ENCODE data around the gene SLC2A4. TPM values are rescaled to one million over a fixed set of nuclear protein-coding genes. Genes with fewer than 3 reads are reported as not detected.

The SLC2A4 gene
- total RNA-seq, 1 donor from 2014 or later, result not detected

Small RNA genes within 50 kb of the gene (small RNA-seq; reads per million reads assigned to genes)
- not detected for gene AC026954.2 (ENCODE audit: low replicate concordance)
- gene RF00019 (ENCODE audit: low replicate concordance), result not detected

Other genes with a start within 250 kb of the SLC2A4 start
- 0.31 TPM for gene SLC16A13, start 245.7 kb upstream of the SLC2A4 start, total RNA-seq
- gene SLC16A11, start 237.6 kb upstream of the SLC2A4 start, total RNA-seq, result not detected
- not detected for gene CLEC10A, start 201.5 kb upstream of the SLC2A4 start, total RNA-seq
- not detected for gene ASGR2, start 166.9 kb upstream of the SLC2A4 start, total RNA-seq
- 12.5 TPM for gene ASGR1, start 102.3 kb upstream of the SLC2A4 start, total RNA-seq
- 155 TPM for gene DLG4, start 61.9 kb upstream of the SLC2A4 start, total RNA-seq
- gene ACADVL, start 61.8 kb upstream of the SLC2A4 start, total RNA-seq, result 147 TPM
- gene DVL2, start 47.2 kb upstream of the SLC2A4 start, total RNA-seq, result 81.4 TPM
- 25.7 TPM for gene PHF23, start 42.3 kb upstream of the SLC2A4 start, total RNA-seq
- 103 TPM for gene GABARAP, start 39.3 kb upstream of the SLC2A4 start, total RNA-seq
- gene CTDNEP1, start 30.0 kb upstream of the SLC2A4 start, total RNA-seq, result 34.1 TPM
- gene ELP5, start 29.5 kb upstream of the SLC2A4 start, total RNA-seq, result 26.6 TPM
- not detected for gene CLDN7, start 19.2 kb upstream of the SLC2A4 start, total RNA-seq
- 2.5 TPM for gene YBX2, start 12.9 kb downstream of the SLC2A4 start, total RNA-seq
- 132 TPM for gene EIF5A, start 25.9 kb downstream of the SLC2A4 start, total RNA-seq
- 59.8 TPM for gene GPS2, start 33.6 kb downstream of the SLC2A4 start, total RNA-seq
- gene NEURL4, start 47.6 kb downstream of the SLC2A4 start, total RNA-seq, result 61.0 TPM
- gene ACAP1, start 54.8 kb downstream of the SLC2A4 start, total RNA-seq, result not detected
- gene KCTD11, start 70.4 kb downstream of the SLC2A4 start, total RNA-seq, result 2.5 TPM
- gene TMEM95, start 73.4 kb downstream of the SLC2A4 start, total RNA-seq, result not detected
- gene TNK1, start 99.4 kb downstream of the SLC2A4 start, total RNA-seq, result 1.3 TPM
- 29.7 TPM for gene PLSCR3, start 112.8 kb downstream of the SLC2A4 start, total RNA-seq
- 42.9 TPM for gene TMEM256, start 122.4 kb downstream of the SLC2A4 start, total RNA-seq
- 22.8 TPM for gene NLGN2, start 126.1 kb downstream of the SLC2A4 start, total RNA-seq
- gene SPEM1, start 138.6 kb downstream of the SLC2A4 start, total RNA-seq, result not detected
- gene SPEM2, start 143.9 kb downstream of the SLC2A4 start, total RNA-seq, result not detected
- not detected for gene SPEM3, start 147.1 kb downstream of the SLC2A4 start, total RNA-seq
- gene TMEM102, start 153.7 kb downstream of the SLC2A4 start, total RNA-seq, result 1.9 TPM
- 13.1 TPM for gene FGF11, start 157.8 kb downstream of the SLC2A4 start, total RNA-seq
- gene CHRNB1, start 163.3 kb downstream of the SLC2A4 start, total RNA-seq, result 15.3 TPM
- 20.0 TPM for gene ZBTB4, start 197.9 kb downstream of the SLC2A4 start, total RNA-seq
- gene SLC35G6, start 199.7 kb downstream of the SLC2A4 start, total RNA-seq, result not detected
- 106 TPM for gene POLR2A, start 202.6 kb downstream of the SLC2A4 start, total RNA-seq

Measured in parietal lobe (tissue), 2 donors.